HG03097 (cell line): ENCODE measurements around the gene OPN4.

Experiments
- ATAC-seq: cut with Tn5 transposase; IDR thresholded peaks from one replicate; pipeline ENCODE4 v1.9.1; 2021; ENCODE audit not compliant: unreplicated experiment, low FRiP score

Gene OPN4

GRCh38 chr10:86715836-86716235, 61.5 kb downstream of the OPN4 start:
- ATAC-seq: no peak
